Psoas muscle (tissue), 8 donors: ENCODE data around the gene ZNHIT2. TPM values are rescaled to one million over a fixed set of nuclear protein-coding genes. Genes with fewer than 3 reads are reported as not detected.
"Not testable (repeated sequence)": the region's sequence is repeated elsewhere in the genome, so short reads cannot be mapped to it uniquely, and the experiment has no call there.

Experiments
- ATAC-seq, 4 donors: fragments of 200-7000 bp; cut with Tn5 transposase; one replicate each; pipeline ENCODE4 v1.9.1; 2020; ENCODE audit warnings: moderate library complexity in 3 of 4, mild to moderate bottlenecking in 2 of 4
- DNase-seq, 2 donors: peaks; one replicate each; pipeline ENCODE4 v3.0.0-alpha.2; 2020
- H3K27ac ChIP-seq: fragments of 200-600 bp; one replicate; pipeline ENCODE4 v1.8.0; 2022
- H3K27me3 ChIP-seq, 3 donors: fragments of 200-600 bp in 1 of 3; one replicate each; pipeline versions ENCODE4 v1.6.1 to v1.8.0; 2013 to 2022; ENCODE audit warnings: low read length in 2 of 3, mild to moderate bottlenecking in 2 of 3, moderate library complexity in 1 of 3; ENCODE audit not compliant: insufficient read depth in 3 of 3
- H3K36me3 ChIP-seq, 2 donors: fragments of 200-600 bp in 1 of 2; one replicate each; pipeline versions ENCODE4 v1.6.1 to v1.8.0; 2013 to 2022; ENCODE audit warnings: low read depth in 1 of 2, mild to moderate bottlenecking in 1 of 2, moderate library complexity in 1 of 2; ENCODE audit not compliant: insufficient read depth in 1 of 2
- H3K4me1 ChIP-seq: fragments of 200-600 bp; one replicate; pipeline ENCODE4 v1.8.0; 2022
- H3K4me3 ChIP-seq: fragments of 200-600 bp; one replicate; pipeline ENCODE4 v1.8.0; 2022; ENCODE audit warnings: mild to moderate bottlenecking
- H3K9me3 ChIP-seq: fragments of 200-600 bp; one replicate; pipeline ENCODE4 v1.8.0; 2022
- whole genome bisulfite sequencing, 3 donors: extraction: QIAGEN DNeasy Blood & Tissue Kit; methylation state at CpG; one replicate each; pipeline versions ENCODE4 v1.1.6 to v1.1.7; 2013; 5-methylcytosine and 5-hydroxymethylcytosine counted together
- intact Hi-C, 2 donors: fragments of 100-400 bp; cut with DNase I; formaldehyde crosslinking; loops; one replicate each; pipeline versions ENCODE4 v1.11.0 to v1.14.2; 2022
- polyA plus RNA-seq, 3 donors: library from polyadenylated mRNA; stranded (reverse); fragments of 200-250 nt; gene quantifications; one replicate each; pipeline ENCODE4 v1.2.3, GENCODE V29; 2013
- total RNA-seq, 4 donors: library from RNA; stranded (reverse); fragmentation: NEBNext Ultra II Directional in 2 of 4; extraction: Animal tissue kit (Norgen Biotek cat#: 25700) in 2 of 4; gene quantifications; one replicate each; pipeline versions ENCODE4 v1.2.1 to v1.2.4, GENCODE V29; 2021 to 2023
- TF ChIP-seq, protein P1 (sequence below): fragments of 200-600 bp; IDR thresholded peaks from one replicate; pipeline ENCODE4 v1.8.0; 2022; ENCODE audit warnings: antibody characterized with exemption
- donor health status: healthy with polysubstance abuse.
- donor health status: DM: no; HTN: no; CAD: no; lungs with moderate emphysema.
- donor health status: Bipolar disorder and iron deficiency.
- donor health status: healthy.
- donor health status: DM: yes; HTN: yes; CAD: no.
- donor health status: DM: no; HTN: no; CAD: no.
- donor health status: DM: no; HTN: no; CAD: no.
- donor health status: DM: yes; HTN: yes; CAD: no.

Gene ZNHIT2
- total and polyA plus RNA-seq, 7 donors: 8.6 to 25.7 (median 16.1) TPM

DNA sequence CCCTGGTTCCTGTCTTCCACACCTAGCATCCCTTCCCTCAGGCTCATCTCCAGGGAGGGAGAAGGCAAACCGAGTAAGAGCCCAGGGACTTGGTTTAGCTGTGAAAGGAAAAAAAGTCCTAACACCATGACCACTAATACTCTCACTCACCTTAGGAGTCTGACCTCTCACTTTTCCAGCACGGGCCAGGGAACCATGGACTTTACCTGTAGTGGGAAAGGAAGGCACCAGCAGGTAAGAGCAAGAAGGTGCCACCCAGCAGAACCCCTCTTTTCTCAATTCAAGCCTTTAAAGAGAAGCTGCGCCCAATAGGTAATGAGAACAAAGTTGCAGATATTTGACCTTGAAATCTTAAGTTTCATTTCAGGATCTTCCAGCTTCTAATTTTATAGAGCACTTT is 3.3 kb upstream of the ZNHIT2 start:
- intact Hi-C loops: loop anchor here (2.0 to 5.0 kb wide), 2 partner anchors 36 to 61 kb away; partner anchors contain the start of genes CAPN1 (in 1 of the 2), CDCA5 (in 1 of the 2) and ZFPL1 (in 1 of the 2)
- peak overlapping the region; percentile 90 for H3K27ac ChIP-seq
- WGBS, 3 donors: 79 to 94% (median 82%) methylated on average over 3 of the region's 3 CpGs
- H3K4me3 ChIP-seq: peak overlapping the region; percentile 79
- DNase-seq (no peak), ATAC-seq (no peak)
- no peaks in the 10 kb centered on the region for H3K27me3 ChIP-seq
- H3K36me3 ChIP-seq: peaks cover 10 to 64% of the 10 kb centered on the region in 2 donors
- H3K9me3 ChIP-seq: no peaks in the 10 kb centered on the region
- TF ChIP-seq, protein P1, sequence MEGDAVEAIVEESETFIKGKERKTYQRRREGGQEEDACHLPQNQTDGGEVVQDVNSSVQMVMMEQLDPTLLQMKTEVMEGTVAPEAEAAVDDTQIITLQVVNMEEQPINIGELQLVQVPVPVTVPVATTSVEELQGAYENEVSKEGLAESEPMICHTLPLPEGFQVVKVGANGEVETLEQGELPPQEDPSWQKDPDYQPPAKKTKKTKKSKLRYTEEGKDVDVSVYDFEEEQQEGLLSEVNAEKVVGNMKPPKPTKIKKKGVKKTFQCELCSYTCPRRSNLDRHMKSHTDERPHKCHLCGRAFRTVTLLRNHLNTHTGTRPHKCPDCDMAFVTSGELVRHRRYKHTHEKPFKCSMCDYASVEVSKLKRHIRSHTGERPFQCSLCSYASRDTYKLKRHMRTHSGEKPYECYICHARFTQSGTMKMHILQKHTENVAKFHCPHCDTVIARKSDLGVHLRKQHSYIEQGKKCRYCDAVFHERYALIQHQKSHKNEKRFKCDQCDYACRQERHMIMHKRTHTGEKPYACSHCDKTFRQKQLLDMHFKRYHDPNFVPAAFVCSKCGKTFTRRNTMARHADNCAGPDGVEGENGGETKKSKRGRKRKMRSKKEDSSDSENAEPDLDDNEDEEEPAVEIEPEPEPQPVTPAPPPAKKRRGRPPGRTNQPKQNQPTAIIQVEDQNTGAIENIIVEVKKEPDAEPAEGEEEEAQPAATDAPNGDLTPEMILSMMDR: no peak
- H3K4me1 ChIP-seq: peaks cover 25% of the 10 kb centered on the region

- Histone ChIP-seq H3K36me3 (peaks cover 10 to 57% of the 10 kb centered on the region in 2 donors), H3K9me3 (no peaks in the 10 kb centered on the region), H3K27me3 (no peaks in the 10 kb centered on the region), H3K4me1 (peaks cover 30% of the 10 kb centered on the region), H3K4me3 (no peak overlapping the region), H3K27ac (no peak overlapping the region)
- intact Hi-C loops: loop anchor here in 1 of 2 donors (10.0 kb wide), 1 partner anchor 275 kb away; the partner anchor contains the start of gene CDC42BPG
- DNase-seq (no peak), ATAC-seq (no peak)
- TF ChIP-seq, protein P1: no peak
Measured at GRCh38 chr11:65119670-65119995, 2.1 kb upstream of the ZNHIT2 start.

GRCh38 chr11:65118891-65119669 is 1.6 kb upstream of the ZNHIT2 start:
- not testable (repeated sequence) for H3K27me3 ChIP-seq, ATAC-seq, DNase-seq, H3K27ac ChIP-seq, H3K9me3 ChIP-seq, H3K4me3 ChIP-seq
- Histone ChIP-seq H3K4me1 (peaks cover 30% of the 10 kb centered on the region), H3K36me3 (peaks cover 10 to 51% of the 10 kb centered on the region in 2 donors)
- intact Hi-C loops: loop anchor here in 1 of 2 donors (1.0 to 10.0 kb wide), 2 partner anchors 106 to 274 kb away; partner anchors contain the start of gene CDC42BPG
- 85 to 91% (median 87%) methylated on average over 18 of the region's 18 CpGs for whole genome bisulfite sequencing, 3 donors

DNA sequence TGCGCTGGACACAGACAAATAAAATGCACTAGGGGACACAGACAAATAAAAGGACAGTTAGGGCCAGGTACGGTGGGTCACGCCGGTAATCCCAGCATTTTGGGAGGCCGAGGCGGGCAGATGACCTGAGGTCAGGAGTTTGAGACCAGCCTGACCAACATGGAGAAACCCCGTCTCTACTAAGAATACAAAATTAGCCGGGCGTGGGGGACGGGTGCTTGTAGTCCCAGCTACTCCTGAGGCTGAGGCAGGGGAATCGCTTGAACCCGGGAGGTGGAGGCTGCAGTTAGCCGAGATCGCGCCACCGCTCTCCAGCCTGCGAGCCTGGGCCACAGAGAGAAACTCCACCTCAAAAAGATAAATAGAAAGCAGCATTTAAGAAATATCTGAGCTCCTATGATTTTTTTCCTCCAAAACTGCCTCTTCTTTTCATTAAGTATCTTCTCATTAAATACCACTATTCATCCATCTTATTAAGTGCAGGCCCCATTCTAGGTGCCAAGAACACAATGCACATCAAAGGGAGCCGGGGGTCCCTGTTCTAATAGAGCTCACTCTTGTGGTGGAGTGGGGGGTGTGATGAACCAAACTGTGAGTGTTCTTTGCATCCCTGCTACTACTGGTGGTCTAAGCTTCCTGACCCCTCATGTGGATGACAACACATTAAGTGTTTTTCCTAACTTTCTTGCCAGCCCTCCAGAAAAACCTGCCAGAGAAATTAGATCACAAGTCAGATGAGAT is 766 bp upstream of the ZNHIT2 start:
- DNase-seq: no peak
- Histone ChIP-seq H3K9me3 (no peaks in the 10 kb centered on the region), H3K27me3 (no peaks in the 10 kb centered on the region), H3K4me1 (peaks cover 29% of the 10 kb centered on the region), H3K27ac (peak overlapping the region; percentile 28), H3K36me3 (peaks cover 10 to 47% of the 10 kb centered on the region in 2 donors), H3K4me3 (peak overlapping the region; percentile 12)
- 75 to 86% (median 77%) methylated on average over 18 of the region's 18 CpGs for WGBS, 3 donors
- intact Hi-C loops: loop anchor here in 1 of 2 donors (1.0 to 10.0 kb wide), 2 partner anchors 105 to 273 kb away; partner anchors contain the start of gene CDC42BPG
- ATAC-seq: no peak
- TF ChIP-seq, protein P1: no peak
